ENCODE measurements around the gene MT1B.
"Not testable (repeated sequence)": the region's sequence is repeated elsewhere in the genome, so short reads cannot be mapped to it uniquely, and the experiment has no call there.

The MT1B gene

DNA sequence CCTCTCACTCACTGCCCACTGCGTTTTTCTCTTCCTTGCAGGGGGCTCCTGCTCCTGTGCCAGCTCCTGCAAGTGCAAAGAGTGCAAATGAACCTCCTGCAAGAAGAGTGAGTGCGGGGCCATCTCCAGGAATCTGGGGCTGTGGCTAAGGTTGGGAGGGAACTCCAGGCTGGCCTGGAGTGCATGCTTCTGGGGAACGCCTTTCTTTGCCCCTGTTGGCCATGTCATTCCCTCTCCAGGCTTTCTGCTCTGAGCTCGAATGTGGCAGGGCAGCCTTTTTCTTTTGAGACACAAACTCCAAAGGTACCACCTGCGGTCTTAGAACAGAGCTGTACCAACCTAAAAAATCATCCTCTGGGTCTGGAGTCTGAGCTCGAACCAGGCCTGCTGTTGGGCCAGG lies 33.5 kb upstream of the MT1B start:
- Histone ChIP-seq H3K4me3 (ENCODE audit: insufficient read depth in 1 of 2, low read depth in 1 of 2, low read length in 2 of 2) (peak overlapping the region in 1 of 2 experiments; percentile 70), H2AK5ac (ENCODE audit: low read length, severe bottlenecking) (no peak overlapping the region), H3K79me1 (replicated peaks; ENCODE audit: low read length, poor library complexity, severe bottlenecking) (peaks cover 4% of the 10 kb centered on the region), H3K27ac (ENCODE audit: low read length, poor library complexity, severe bottlenecking) (no peak overlapping the region), H3K9ac (ENCODE audit: low read length) (peak overlapping the region; percentile 79), H2BK15ac (ENCODE audit: low read depth, poor library complexity, severe bottlenecking) (no peak overlapping the region), H3K27me3 (ENCODE audit: control insufficient read depth in 1 of 2, insufficient read depth in 1 of 2, low read length in 2 of 2) (no peaks in the 10 kb centered on the region), H3K4me1 (ENCODE audit: control insufficient read depth, insufficient read depth, low read depth, low read length) (peaks cover 23% of the 10 kb centered on the region), H4K91ac (ENCODE audit: low read length) (no peak overlapping the region), H3K18ac (ENCODE audit: low read depth in 1 of 2, low read length in 2 of 2) (peak overlapping the region in 1 of 2 experiments; percentile 37), H3K36me3 (ENCODE audit: control insufficient read depth in 1 of 2, insufficient read depth in 2 of 2, low read depth in 1 of 2, low read length in 2 of 2) (no peaks in the 10 kb centered on the region), H3K4me2 (ENCODE audit: low read length, poor library complexity, severe bottlenecking) (peak overlapping the region; percentile 64), H4K8ac (ENCODE audit: low read length) (no peak overlapping the region), H3K23ac (ENCODE audit: low read length in 2 of 2) (no peak overlapping the region), H2BK5ac (ENCODE audit: low read depth, low read length, poor library complexity, severe bottlenecking) (no peak overlapping the region), H2BK12ac (ENCODE audit: low read length in 2 of 2) (no peak overlapping the region), H3K9me3 (ENCODE audit: control insufficient read depth, low read length) (no peaks in the 10 kb centered on the region), H2BK120ac (ENCODE audit: low read depth, low read length) (no peak overlapping the region), H2AFZ (ENCODE audit: low read depth, low read length) (no peak overlapping the region), H3K4ac (ENCODE audit: low read depth in 1 of 2, low read length in 2 of 2) (no peak overlapping the region), H3K14ac (ENCODE audit: low read length in 2 of 2) (no peak overlapping the region)
- no peak for DNase-seq
- WGBS = 37% methylated on average over 6 of the region's 6 CpGs

DNA sequence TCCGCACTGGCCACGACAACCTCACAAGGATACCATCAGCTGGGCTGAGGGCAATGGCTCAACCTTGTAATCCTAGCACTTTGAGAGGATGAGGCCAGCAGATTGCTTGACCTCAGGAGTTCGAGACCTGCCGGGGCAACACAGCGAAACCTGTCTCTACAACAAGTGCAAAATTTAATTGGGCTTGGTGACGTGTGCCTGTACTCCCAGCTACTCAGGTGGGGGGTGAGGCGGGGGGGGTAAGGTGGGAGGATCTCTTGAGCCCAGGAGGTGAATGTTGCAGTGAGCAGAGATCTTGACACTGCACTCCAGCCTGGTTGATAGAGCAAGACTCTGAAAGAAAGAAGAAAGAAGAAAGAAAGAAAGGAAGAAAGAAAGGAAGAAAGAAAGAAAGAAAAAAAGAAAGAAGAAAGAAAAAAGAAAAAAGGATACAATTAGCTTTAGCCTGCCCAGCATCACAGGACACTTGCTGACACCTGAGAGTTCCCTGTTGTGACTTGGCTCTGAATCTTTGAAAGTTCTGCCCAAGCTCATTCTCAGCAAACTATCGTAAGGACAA lies 31.3 kb upstream of the MT1B start:
- peaks cover 27% of the 10 kb centered on the region for H3K4me1 ChIP-seq (ENCODE audit: control insufficient read depth, insufficient read depth, low read depth, low read length)
- no peak overlapping the region for H2AFZ ChIP-seq (ENCODE audit: low read depth, low read length)
- no peak overlapping the region for H3K18ac ChIP-seq (ENCODE audit: low read depth in 1 of 2, low read length in 2 of 2)
- no peak overlapping the region for H3K4me3 ChIP-seq (ENCODE audit: insufficient read depth in 1 of 2, low read depth in 1 of 2, low read length in 2 of 2)
- H3K4me2 ChIP-seq (ENCODE audit: low read length, poor library complexity, severe bottlenecking) = no peak overlapping the region
- H4K91ac ChIP-seq (ENCODE audit: low read length) = no peak overlapping the region
- no peak overlapping the region for H3K23ac ChIP-seq (ENCODE audit: low read length in 2 of 2)
- H3K27ac ChIP-seq (ENCODE audit: low read length, poor library complexity, severe bottlenecking) = no peak overlapping the region
- WGBS = 89% methylated on average over 6 of the region's 8 CpGs
- H2BK5ac ChIP-seq (ENCODE audit: low read depth, low read length, poor library complexity, severe bottlenecking) = no peak overlapping the region
- DNase-seq = no peak
- no peak overlapping the region for H2BK15ac ChIP-seq (ENCODE audit: low read depth, poor library complexity, severe bottlenecking)
- no peaks in the 10 kb centered on the region for H3K36me3 ChIP-seq (ENCODE audit: control insufficient read depth in 1 of 2, insufficient read depth in 2 of 2, low read depth in 1 of 2, low read length in 2 of 2)
- H2BK12ac ChIP-seq (ENCODE audit: low read length in 2 of 2) = no peak overlapping the region
- no peak overlapping the region for H3K4ac ChIP-seq (ENCODE audit: low read depth in 1 of 2, low read length in 2 of 2)
- no peak overlapping the region for H2AK5ac ChIP-seq (ENCODE audit: low read length, severe bottlenecking)
- no peak overlapping the region for H4K8ac ChIP-seq (ENCODE audit: low read length)
- no peak overlapping the region for H3K9ac ChIP-seq (ENCODE audit: low read length)
- H3K79me1 ChIP-seq (replicated peaks; ENCODE audit: low read length, poor library complexity, severe bottlenecking) = peaks cover 4% of the 10 kb centered on the region
- no peak overlapping the region for H2BK120ac ChIP-seq (ENCODE audit: low read depth, low read length)
- no peaks in the 10 kb centered on the region for H3K9me3 ChIP-seq (ENCODE audit: control insufficient read depth, low read length)
- H3K14ac ChIP-seq (ENCODE audit: low read length in 2 of 2) = no peak overlapping the region
- no peaks in the 10 kb centered on the region for H3K27me3 ChIP-seq (ENCODE audit: control insufficient read depth in 1 of 2, insufficient read depth in 1 of 2, low read length in 2 of 2)

DNA sequence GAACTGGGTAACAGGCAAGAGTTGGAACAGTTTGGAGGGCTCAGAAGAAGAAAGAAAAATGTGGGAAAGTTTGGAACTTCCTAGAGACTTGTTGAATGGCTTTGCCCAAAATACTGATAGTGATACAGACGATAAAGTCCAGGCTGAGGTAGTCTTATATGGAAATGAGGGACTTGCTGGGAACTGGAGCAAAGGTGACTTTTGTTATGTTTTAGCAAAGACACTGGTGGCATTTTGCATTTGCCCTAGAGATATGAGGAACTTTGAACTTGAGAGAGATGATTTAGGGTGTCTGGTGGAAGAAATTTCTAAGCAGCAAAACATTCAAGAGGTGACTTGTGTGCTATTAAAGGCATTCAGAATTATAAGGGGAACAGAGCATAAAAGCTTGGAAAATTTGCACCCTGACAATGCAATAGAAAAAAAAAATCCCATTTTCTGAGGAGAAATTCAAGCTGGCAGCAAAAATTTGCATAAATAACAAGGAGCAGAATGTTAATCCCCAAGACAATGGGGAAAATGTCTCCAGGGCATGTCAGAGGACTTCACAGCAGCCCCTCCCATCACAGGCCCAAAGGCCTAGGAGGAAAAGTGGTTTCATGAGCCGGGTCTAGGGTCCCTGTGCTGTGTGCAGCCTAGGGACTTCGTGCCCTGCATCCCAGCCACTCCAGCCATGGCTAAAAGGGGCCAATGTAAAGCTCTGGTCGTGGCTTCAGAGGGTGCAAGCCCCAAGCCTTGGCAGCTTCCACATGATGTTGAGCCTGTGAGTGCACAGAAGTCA lies 29.8 kb upstream of the MT1B start:
- H3K4me3 ChIP-seq (ENCODE audit: insufficient read depth in 1 of 2, low read depth in 1 of 2, low read length in 2 of 2); H2AK5ac ChIP-seq (ENCODE audit: low read length, severe bottlenecking); H3K4ac ChIP-seq (ENCODE audit: low read depth in 1 of 2, low read length in 2 of 2); H2BK5ac ChIP-seq (ENCODE audit: low read depth, low read length, poor library complexity, severe bottlenecking); H3K36me3 ChIP-seq (ENCODE audit: control insufficient read depth in 1 of 2, insufficient read depth in 2 of 2, low read depth in 1 of 2, low read length in 2 of 2); H3K23ac ChIP-seq (ENCODE audit: low read length in 2 of 2); DNase-seq; H4K91ac ChIP-seq (ENCODE audit: low read length); H3K79me1 ChIP-seq (replicated peaks; ENCODE audit: low read length, poor library complexity, severe bottlenecking); H3K14ac ChIP-seq (ENCODE audit: low read length in 2 of 2); H3K18ac ChIP-seq (ENCODE audit: low read depth in 1 of 2, low read length in 2 of 2); H4K8ac ChIP-seq (ENCODE audit: low read length); H3K27ac ChIP-seq (ENCODE audit: low read length, poor library complexity, severe bottlenecking); H2BK15ac ChIP-seq (ENCODE audit: low read depth, poor library complexity, severe bottlenecking); H3K9ac ChIP-seq (ENCODE audit: low read length); H2AFZ ChIP-seq (ENCODE audit: low read depth, low read length); H2BK120ac ChIP-seq (ENCODE audit: low read depth, low read length); H3K9me3 ChIP-seq (ENCODE audit: control insufficient read depth, low read length); H3K27me3 ChIP-seq (ENCODE audit: control insufficient read depth in 1 of 2, insufficient read depth in 1 of 2, low read length in 2 of 2); H2BK12ac ChIP-seq (ENCODE audit: low read length in 2 of 2); H3K4me2 ChIP-seq (ENCODE audit: low read length, poor library complexity, severe bottlenecking): not testable (repeated sequence)
- H3K4me1 ChIP-seq (ENCODE audit: control insufficient read depth, insufficient read depth, low read depth, low read length) = peaks cover 37% of the 10 kb centered on the region
- WGBS = 64% methylated on average over 4 of the region's 4 CpGs

DNA sequence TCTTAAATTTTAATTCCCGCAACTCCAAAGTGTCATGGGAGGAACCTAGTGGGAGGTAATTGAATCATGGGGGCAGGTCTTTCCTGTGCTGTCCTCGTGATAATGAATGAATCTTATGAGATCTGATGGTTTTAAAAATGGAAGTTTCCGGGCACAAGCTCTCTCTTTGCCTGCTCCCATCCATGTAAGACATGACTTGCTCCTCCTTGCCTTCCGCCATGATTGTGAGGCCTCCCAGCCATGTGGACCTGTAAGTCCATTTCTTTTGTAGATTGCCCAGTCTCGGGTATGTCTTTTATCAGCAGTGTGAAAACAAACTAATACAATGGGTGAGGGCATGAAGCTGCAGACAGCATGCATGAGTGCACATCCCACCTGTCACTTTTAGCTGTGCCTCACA lies 28.5 kb upstream of the MT1B start:
- not testable (repeated sequence) for H3K79me1 ChIP-seq (replicated peaks; ENCODE audit: low read length, poor library complexity, severe bottlenecking); H2BK15ac ChIP-seq (ENCODE audit: low read depth, poor library complexity, severe bottlenecking); H2BK120ac ChIP-seq (ENCODE audit: low read depth, low read length); H2BK12ac ChIP-seq (ENCODE audit: low read length in 2 of 2); H3K4me2 ChIP-seq (ENCODE audit: low read length, poor library complexity, severe bottlenecking); H3K9me3 ChIP-seq (ENCODE audit: control insufficient read depth, low read length); H3K23ac ChIP-seq (ENCODE audit: low read length in 2 of 2); H4K91ac ChIP-seq (ENCODE audit: low read length); H2BK5ac ChIP-seq (ENCODE audit: low read depth, low read length, poor library complexity, severe bottlenecking); H3K14ac ChIP-seq (ENCODE audit: low read length in 2 of 2); H3K27ac ChIP-seq (ENCODE audit: low read length, poor library complexity, severe bottlenecking); H3K27me3 ChIP-seq (ENCODE audit: control insufficient read depth in 1 of 2, insufficient read depth in 1 of 2, low read length in 2 of 2); H3K36me3 ChIP-seq (ENCODE audit: control insufficient read depth in 1 of 2, insufficient read depth in 2 of 2, low read depth in 1 of 2, low read length in 2 of 2); DNase-seq; H3K4me3 ChIP-seq (ENCODE audit: insufficient read depth in 1 of 2, low read depth in 1 of 2, low read length in 2 of 2); H2AK5ac ChIP-seq (ENCODE audit: low read length, severe bottlenecking); H2AFZ ChIP-seq (ENCODE audit: low read depth, low read length); H3K18ac ChIP-seq (ENCODE audit: low read depth in 1 of 2, low read length in 2 of 2); H3K4ac ChIP-seq (ENCODE audit: low read depth in 1 of 2, low read length in 2 of 2); H3K9ac ChIP-seq (ENCODE audit: low read length); H4K8ac ChIP-seq (ENCODE audit: low read length)
- WGBS = 87% methylated on average over 5 of the region's 5 CpGs
- H3K4me1 ChIP-seq (ENCODE audit: control insufficient read depth, insufficient read depth, low read depth, low read length) = peaks cover 24% of the 10 kb centered on the region
